Fibroblast of the aortic adventitia (primary cell): ENCODE measurements around the gene ARHGEF7. TPM values are rescaled to one million over a fixed set of nuclear protein-coding genes. Genes with fewer than 3 reads are reported as not detected.

Source experiments
- DNase-seq: peaks from one replicate; pipeline ENCODE4 v3.0.0-alpha.2; 2010; ENCODE audit warnings: low read depth
- H3K4me3 ChIP-seq: 2 replicates; pipeline ENCODE4 v1.5.1; 2011; ENCODE audit warnings: low read depth, mild to moderate bottlenecking, control low read depth, low read length, moderate library complexity
- CTCF ChIP-seq: IDR thresholded peaks from 2 replicates; pipeline ENCODE4 v1.5.1; 2011; ENCODE audit warnings: mild to moderate bottlenecking, low read length, control low read depth, inconsistent platforms; ENCODE audit not compliant: insufficient read depth
- total RNA-seq: library from RNA; depleted of rRNA; stranded (reverse); fragments of >200 nt; gene quantifications from 2 replicates; pipeline ENCODE4 v1.2.3, GENCODE V29; 2012; ENCODE audit warnings: low replicate concordance

The ARHGEF7 gene
- total RNA-seq, 1 donor: 35.9 TPM

DNA sequence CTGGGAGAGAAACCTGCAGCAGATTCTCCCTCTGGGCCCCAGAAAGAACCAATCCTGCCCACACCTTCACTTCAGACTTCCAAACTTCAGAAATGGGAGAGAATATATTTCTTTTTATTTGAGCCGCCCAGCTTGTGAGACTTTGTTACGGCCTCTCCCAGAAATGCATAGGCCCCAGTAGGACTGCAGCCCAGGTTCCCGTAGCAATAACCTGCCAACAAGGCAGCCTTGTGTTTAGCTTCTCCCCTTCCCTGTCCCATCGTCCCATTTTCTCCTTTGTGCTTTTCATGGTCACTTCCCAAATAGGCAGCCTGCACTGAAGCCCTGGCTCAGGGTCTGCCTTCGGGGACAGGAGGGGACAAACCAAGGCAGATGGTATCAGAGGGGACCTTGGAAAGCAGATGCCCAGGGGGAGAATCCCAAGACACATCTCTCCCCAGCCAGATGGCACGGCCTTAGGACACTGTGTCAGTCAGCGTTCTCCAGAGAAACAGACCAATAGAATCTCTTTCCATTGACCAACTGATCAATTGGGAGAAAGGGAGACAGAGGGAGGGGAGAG is 3.7 kb upstream of the ARHGEF7 start:
- no peak overlapping the region for H3K4me3 ChIP-seq
- DNase-seq: no peak
- no peak for TF ChIP-seq CTCF

DNA sequence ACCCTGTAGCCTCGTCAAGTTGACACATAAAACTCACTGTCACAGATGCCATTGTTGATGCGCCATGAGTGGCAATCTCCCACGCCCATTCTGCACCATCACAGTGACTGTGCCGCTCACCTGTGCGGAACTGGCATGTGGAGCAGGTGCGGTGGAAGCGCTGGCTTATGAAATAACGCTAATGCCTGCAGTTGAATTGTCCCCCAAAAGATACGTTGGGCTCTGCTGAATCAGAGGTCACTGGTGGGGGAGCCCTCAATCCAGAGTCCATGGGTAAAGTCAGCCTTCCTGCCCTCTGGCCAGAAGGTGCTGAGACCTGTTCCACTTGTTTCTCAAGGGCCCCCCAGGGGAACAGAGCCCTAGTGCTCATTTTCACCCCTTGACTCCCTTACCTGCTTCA is 2.9 kb upstream of the ARHGEF7 start:
- H3K4me3 ChIP-seq: no peak overlapping the region
- no peak for TF ChIP-seq CTCF
- DNase-seq: no peak

DNA sequence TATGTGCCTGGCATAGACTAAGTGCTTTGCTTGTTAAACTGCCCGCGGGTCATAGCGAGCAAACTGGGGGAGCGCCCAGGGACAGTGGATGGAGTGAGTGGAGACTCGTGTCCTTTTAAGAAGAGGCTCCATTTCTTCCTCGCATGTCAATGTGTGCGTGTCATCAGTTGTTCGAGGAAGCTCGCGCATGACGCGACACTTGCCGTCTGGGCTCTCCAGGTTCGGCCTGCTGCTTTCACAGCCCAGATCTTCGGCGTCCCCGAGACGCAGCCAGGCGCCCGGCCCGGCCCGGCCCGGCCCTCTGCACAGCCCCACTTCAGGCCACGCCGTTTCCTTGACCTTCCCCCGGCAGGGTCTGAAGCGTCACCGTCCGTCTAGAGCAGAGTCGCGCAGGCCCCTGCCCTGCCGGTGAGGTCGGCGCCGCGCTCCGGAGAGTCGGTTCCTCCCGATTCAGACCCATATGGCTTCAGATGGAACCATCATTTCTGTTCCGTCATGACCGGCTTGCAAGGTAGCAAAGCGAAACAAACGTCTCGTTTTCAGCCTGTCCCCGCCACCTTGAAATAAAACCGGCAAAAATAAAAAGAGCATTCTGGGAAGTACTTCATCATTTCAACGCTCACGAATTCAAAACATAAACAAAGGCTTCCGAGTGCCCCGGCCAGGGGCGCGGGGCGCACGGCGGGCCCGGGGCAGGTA is 599 bp upstream of the ARHGEF7 start:
- peak; percentile 19 for DNase-seq
- no peak for TF ChIP-seq CTCF
- H3K4me3 ChIP-seq: peak overlapping the region; percentile 57

- peak; percentile 87 for DNase-seq
- peak overlapping the region; percentile 59 for H3K4me3 ChIP-seq
- no peak for TF ChIP-seq CTCF
Measured at GRCh38 chr13:111115965-111116521, 933 bp downstream of the ARHGEF7 start.

DNA sequence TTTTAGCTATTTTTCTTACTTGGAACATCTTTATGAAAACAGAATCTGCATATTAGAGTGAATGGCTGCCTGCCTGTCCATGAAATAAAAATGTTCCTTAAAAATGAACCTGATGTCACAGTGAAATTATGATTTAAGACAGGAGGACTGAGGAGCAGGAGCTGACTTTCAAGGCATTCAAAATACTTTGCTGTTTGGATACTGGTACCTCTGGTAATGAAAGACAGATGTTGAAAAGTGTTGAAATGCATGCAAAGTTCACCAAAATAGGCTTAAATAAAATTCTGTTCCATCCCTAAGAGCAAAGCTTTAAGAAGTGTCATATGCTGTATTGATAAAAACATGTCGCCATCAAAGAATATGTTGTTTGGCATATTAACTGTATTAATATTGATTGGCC is 1.7 kb downstream of the ARHGEF7 start:
- TF ChIP-seq CTCF: no peak
- DNase-seq: peak; percentile 69
- H3K4me3 ChIP-seq: no peak overlapping the region

- no peak overlapping the region for H3K4me3 ChIP-seq
- no peak for TF ChIP-seq CTCF
- DNase-seq: peak; percentile 56
Measured at GRCh38 chr13:111117289-111117688, 2.2 kb downstream of the ARHGEF7 start.
